Measurements from ENCODE around the gene PHYHIPL. TPM values are rescaled to one million over a fixed set of nuclear protein-coding genes. Genes with fewer than 3 reads are reported as not detected.

PHYHIPL gene
- total RNA-seq, 1 donor from 2014 or later, result 0.23 TPM

DNA sequence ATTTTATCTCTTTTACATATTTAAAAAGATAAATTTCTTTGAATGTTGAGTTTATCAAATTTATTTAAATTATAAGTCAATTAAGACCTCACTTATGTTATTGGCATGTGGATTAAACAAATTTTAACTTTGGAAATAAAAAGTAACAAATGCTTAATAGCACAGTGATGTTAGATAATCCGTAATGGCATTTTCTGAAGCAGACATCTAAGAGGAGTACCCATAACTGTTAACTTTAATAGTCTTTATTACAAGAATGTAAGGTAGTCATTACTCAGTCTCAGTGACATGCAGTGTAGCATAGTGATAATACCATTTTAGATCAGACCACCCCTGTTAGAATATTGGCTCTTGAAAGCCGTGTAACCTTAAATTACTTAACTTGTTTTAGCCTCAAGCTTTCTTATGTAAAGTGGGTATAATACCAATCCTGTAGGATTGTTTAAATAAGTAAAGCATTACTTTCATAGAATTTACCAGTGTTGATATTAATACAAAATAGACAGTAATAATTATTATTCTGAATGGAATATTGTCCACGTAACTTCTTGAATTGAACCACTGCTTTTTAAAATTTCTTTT lies 4.3 kb downstream of the PHYHIPL start:
- DNase-seq (ENCODE audit: low read depth), result no peak
- H3K4me3 ChIP-seq (ENCODE audit: low read depth, low read length), result no peak overlapping the region
- TF ChIP-seq, protein P1, sequence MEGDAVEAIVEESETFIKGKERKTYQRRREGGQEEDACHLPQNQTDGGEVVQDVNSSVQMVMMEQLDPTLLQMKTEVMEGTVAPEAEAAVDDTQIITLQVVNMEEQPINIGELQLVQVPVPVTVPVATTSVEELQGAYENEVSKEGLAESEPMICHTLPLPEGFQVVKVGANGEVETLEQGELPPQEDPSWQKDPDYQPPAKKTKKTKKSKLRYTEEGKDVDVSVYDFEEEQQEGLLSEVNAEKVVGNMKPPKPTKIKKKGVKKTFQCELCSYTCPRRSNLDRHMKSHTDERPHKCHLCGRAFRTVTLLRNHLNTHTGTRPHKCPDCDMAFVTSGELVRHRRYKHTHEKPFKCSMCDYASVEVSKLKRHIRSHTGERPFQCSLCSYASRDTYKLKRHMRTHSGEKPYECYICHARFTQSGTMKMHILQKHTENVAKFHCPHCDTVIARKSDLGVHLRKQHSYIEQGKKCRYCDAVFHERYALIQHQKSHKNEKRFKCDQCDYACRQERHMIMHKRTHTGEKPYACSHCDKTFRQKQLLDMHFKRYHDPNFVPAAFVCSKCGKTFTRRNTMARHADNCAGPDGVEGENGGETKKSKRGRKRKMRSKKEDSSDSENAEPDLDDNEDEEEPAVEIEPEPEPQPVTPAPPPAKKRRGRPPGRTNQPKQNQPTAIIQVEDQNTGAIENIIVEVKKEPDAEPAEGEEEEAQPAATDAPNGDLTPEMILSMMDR (conservative IDR thresholded peaks at IDR 0.05; ENCODE audit: low read depth, low read length), result no peak

DNA sequence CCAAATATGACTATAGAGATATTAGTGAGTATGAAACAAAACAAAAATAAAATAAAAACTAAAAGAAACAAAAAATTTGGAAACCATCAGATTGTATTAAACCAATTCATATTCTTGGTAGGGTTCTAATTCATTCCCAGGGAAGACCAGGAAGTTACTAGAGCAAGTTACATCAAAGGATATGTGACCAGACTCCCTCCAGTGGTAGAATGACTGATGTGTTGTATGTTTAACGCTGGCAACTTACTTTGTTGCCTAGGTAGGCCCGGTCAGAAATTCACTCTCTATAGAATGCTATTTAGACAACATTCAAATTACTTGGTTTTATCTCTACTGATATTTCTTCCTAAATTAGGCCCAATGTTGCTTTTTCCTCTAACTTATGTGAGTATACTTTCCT lies 5.2 kb downstream of the PHYHIPL start:
- no peak overlapping the region for H3K4me3 ChIP-seq (ENCODE audit: low read depth, low read length)
- TF ChIP-seq, protein P1 (conservative IDR thresholded peaks at IDR 0.05; ENCODE audit: low read depth, low read length), result peak; percentile 83
- DNase-seq (ENCODE audit: low read depth), result peak; percentile 59

DNA sequence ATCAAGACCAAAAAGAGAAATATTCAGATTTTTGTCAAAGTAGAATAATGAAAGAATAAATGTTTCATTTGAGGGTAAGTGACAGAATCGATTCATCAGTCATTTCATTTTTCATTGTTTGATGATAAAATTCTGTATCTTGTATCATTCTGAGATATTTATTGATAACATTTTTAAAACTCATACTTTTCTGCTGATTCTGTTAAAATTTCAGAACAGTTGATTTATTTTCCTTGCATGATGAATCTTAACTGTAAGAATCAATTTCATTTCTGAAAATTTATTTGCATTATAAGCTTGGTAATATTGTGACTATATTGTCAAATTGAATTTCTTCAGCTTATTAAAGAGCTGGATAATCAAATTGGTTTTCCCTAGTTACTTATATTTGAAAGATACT lies 13.9 kb downstream of the PHYHIPL start:
- H3K4me3 ChIP-seq (ENCODE audit: low read depth, low read length), result no peak overlapping the region
- TF ChIP-seq, protein P1 (conservative IDR thresholded peaks at IDR 0.05; ENCODE audit: low read depth, low read length), result no peak
- DNase-seq (ENCODE audit: low read depth), result no peak

DNA sequence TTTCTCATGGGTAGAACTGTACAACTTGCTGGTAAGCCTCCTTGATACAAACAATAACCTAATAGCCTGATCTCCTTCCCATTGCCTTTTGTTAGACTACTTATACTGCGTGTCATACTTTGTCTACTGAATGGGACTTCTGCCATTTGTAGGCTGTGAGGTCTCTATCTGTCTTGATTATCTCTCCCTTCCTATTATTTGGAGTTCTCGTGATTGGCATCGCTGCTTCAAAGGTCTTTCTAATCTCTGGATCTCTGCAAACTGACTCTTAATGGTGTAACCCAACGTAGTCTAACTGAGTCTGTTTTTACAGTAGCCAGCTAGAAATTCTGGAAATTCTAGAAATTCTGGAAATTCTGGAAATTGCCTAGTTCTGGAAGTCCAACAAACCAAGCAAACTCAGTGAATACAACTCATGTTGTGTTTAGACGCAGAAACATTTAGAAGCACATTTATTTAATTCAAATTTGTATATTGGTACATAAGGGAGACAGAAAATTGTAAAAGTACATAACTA lies 29.8 kb downstream of the PHYHIPL start:
- no peak overlapping the region for H3K4me3 ChIP-seq (ENCODE audit: low read depth, low read length)
- TF ChIP-seq, protein P1 (conservative IDR thresholded peaks at IDR 0.05; ENCODE audit: low read depth, low read length), result no peak
- DNase-seq (ENCODE audit: low read depth), result no peak

DNA sequence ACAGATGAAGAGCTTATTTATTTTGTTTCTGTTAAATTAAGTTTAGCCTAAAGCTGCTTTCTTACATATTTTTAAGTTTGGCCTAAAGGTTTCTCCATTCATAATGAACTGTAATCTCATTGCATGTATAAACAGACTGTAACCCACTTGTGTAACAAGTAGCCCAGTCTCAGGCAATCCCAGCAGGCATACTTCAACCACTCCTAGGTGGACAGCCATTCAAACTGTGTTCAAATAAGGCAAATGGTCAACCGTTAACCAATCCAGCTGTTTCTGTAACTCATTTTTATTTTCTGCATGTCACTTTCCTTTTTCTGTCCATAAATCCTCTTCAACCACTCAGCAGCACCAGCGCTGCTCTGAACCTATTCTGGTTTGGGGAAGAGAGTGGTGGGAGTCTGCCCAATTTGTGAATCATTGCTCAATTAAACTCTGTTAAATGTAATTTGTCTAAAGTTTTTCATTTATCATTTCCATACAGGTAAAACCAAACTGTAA lies 35.9 kb downstream of the PHYHIPL start:
- TF ChIP-seq, protein P1 (conservative IDR thresholded peaks at IDR 0.05; ENCODE audit: low read depth, low read length), result no peak

DNA sequence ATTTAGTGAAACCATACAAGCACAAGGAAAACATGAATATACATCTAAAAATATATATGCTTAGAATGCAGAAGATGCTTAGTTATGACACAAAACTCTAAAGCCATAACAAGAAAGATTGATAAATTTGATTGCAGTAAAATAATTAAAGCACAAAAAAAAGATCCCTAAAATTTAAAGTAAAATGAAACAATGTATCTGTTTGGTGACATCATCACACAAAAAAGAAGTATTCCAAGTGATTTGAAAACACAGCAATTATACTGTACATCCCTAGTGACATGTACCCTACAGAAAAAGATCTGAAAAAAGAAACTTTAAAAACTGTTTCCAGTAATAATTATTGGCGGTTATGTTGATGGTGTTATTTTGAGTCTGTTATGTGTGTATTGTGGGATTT lies 37.7 kb downstream of the PHYHIPL start:
- TF ChIP-seq, protein P1 (conservative IDR thresholded peaks at IDR 0.05; ENCODE audit: low read depth, low read length), result no peak
- no peak for DNase-seq (ENCODE audit: low read depth)
- no peak overlapping the region for H3K4me3 ChIP-seq (ENCODE audit: low read depth, low read length)

More for the DNA sequence above, 35.9 kb downstream of the PHYHIPL start:
- DNase-seq (ENCODE audit: low read depth), result no peak
- no peak overlapping the region for H3K4me3 ChIP-seq (ENCODE audit: low read depth, low read length)

All from epithelial cell of proximal tubule (primary cell).